ENCODE results near the gene CTPS2.

The CTPS2 gene

GRCh38 chrX:16665089-16665488 lies 47.4 kb downstream of the CTPS2 start:
- no peak overlapping the region for H3K18ac ChIP-seq (ENCODE audit: low read length)

DNA sequence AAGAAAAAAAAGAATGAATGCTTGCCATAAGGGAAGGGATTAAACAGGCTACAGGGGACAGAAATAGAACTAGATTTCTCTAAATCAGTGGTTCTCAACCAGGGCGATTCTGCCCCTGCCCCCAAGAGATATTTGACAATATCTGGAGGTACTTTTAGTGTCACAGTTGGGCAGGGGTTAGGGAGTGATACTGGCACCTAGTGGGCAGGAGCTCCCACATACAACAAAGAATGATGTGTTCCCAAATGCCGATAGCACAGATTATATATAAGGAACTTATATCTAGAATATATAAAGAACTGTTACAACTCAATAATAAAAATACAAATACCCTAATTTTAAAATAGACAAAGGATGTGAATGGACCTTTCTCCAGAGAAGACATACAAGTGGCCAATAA lies 47.8 kb downstream of the CTPS2 start:
- H3K27ac ChIP-seq (replicated peaks; ENCODE audit: low read length), result no peak overlapping the region

More at GRCh38 chrX:16665089-16665488, 47.4 kb downstream of the CTPS2 start:
- Histone ChIP-seq H3K4me2 (ENCODE audit: insufficient read depth, low read length, poor library complexity, severe bottlenecking) (no peak overlapping the region), H4K8ac (ENCODE audit: low read depth, low read length) (no peak overlapping the region), H3K79me1 (ENCODE audit: low read depth, low read length) (no peaks in the 10 kb centered on the region), H2BK5ac (ENCODE audit: low read length) (no peak overlapping the region), H3K27ac (replicated peaks; ENCODE audit: low read length) (no peak overlapping the region), H3K9ac (ENCODE audit: low read depth, low read length, poor library complexity) (no peak overlapping the region), H3K4me3 (ENCODE audit: low read length in 2 of 2) (no peak overlapping the region), H3K36me3 (replicated peaks in 1 of 2; ENCODE audit: control insufficient read depth in 2 of 2, insufficient read depth in 2 of 2, low read length in 2 of 2) (peaks cover 2 to 70% of the 10 kb centered on the region in 2 donors), H2BK120ac (ENCODE audit: low read depth, low read length) (no peak overlapping the region), H3K14ac (ENCODE audit: low read length) (no peak overlapping the region), H3K4ac (ENCODE audit: low read length) (no peak overlapping the region), H3K4me1 (ENCODE audit: control insufficient read depth in 2 of 2, insufficient read depth in 1 of 2, low read depth in 1 of 2, low read length in 2 of 2) (no peaks in the 10 kb centered on the region), H4K91ac (ENCODE audit: low read depth, low read length, poor library complexity) (no peak overlapping the region), H2BK15ac (ENCODE audit: low read length) (no peak overlapping the region), H2AK5ac (ENCODE audit: low read depth, low read length) (no peak overlapping the region), H2BK12ac (ENCODE audit: low read length) (no peak overlapping the region), H3K27me3 (ENCODE audit: control insufficient read depth in 3 of 3, insufficient read depth in 3 of 3, low read depth in 1 of 3, low read length in 3 of 3) (no peaks in the 10 kb centered on the region), H3K9me3 (replicated peaks in 1 of 2; ENCODE audit: control insufficient read depth in 2 of 2, insufficient read depth in 1 of 2, low read depth in 1 of 2, low read length in 2 of 2) (no peaks in the 10 kb centered on the region), H3K23ac (ENCODE audit: low read depth, low read length, poor library complexity) (no peak overlapping the region), H2AFZ (ENCODE audit: low read length) (no peak overlapping the region)
- no CpG with 5 or more reads among the region's 2 CpGs for WGBS, 2 donors (ENCODE audit: extremely low coverage in 2 of 2, insufficient read length in 2 of 2, insufficient replicate concordance in 1 of 2)
- DNase-seq (ENCODE audit: low spot score), result no peak

GRCh38 chrX:16664074-16664473 lies 48.4 kb downstream of the CTPS2 start:
- Histone ChIP-seq H2BK15ac (ENCODE audit: low read length) (no peak overlapping the region), H3K4me1 (ENCODE audit: control insufficient read depth in 2 of 2, insufficient read depth in 1 of 2, low read depth in 1 of 2, low read length in 2 of 2) (no peaks in the 10 kb centered on the region), H2AFZ (ENCODE audit: low read length) (no peak overlapping the region), H4K91ac (ENCODE audit: low read depth, low read length, poor library complexity) (no peak overlapping the region), H3K9me3 (replicated peaks in 1 of 2; ENCODE audit: control insufficient read depth in 2 of 2, insufficient read depth in 1 of 2, low read depth in 1 of 2, low read length in 2 of 2) (no peaks in the 10 kb centered on the region), H3K27me3 (ENCODE audit: control insufficient read depth in 3 of 3, insufficient read depth in 3 of 3, low read depth in 1 of 3, low read length in 3 of 3) (no peaks in the 10 kb centered on the region), H3K4ac (ENCODE audit: low read length) (no peak overlapping the region), H2BK5ac (ENCODE audit: low read length) (no peak overlapping the region), H3K4me3 (ENCODE audit: low read length in 2 of 2) (no peak overlapping the region), H2AK5ac (ENCODE audit: low read depth, low read length) (no peak overlapping the region), H2BK120ac (ENCODE audit: low read depth, low read length) (no peak overlapping the region), H3K27ac (replicated peaks; ENCODE audit: low read length) (no peak overlapping the region), H2BK12ac (ENCODE audit: low read length) (no peak overlapping the region), H3K79me1 (ENCODE audit: low read depth, low read length) (no peaks in the 10 kb centered on the region), H3K18ac (ENCODE audit: low read length) (no peak overlapping the region), H3K14ac (ENCODE audit: low read length) (no peak overlapping the region), H3K23ac (ENCODE audit: low read depth, low read length, poor library complexity) (no peak overlapping the region), H4K8ac (ENCODE audit: low read depth, low read length) (no peak overlapping the region), H3K36me3 (replicated peaks in 1 of 2; ENCODE audit: control insufficient read depth in 2 of 2, insufficient read depth in 2 of 2, low read length in 2 of 2) (peaks cover 2 to 67% of the 10 kb centered on the region in 2 donors), H3K4me2 (ENCODE audit: insufficient read depth, low read length, poor library complexity, severe bottlenecking) (no peak overlapping the region), H3K9ac (ENCODE audit: low read depth, low read length, poor library complexity) (no peak overlapping the region)
- WGBS, 2 donors (ENCODE audit: extremely low coverage in 2 of 2, insufficient read length in 2 of 2, insufficient replicate concordance in 1 of 2), result no CpG with 5 or more reads among the region's 5 CpGs
- no peak for DNase-seq (ENCODE audit: low spot score)

More for the DNA sequence above, 47.8 kb downstream of the CTPS2 start:
- no peak overlapping the region for H2AK5ac ChIP-seq (ENCODE audit: low read depth, low read length)
- no peak overlapping the region for H4K8ac ChIP-seq (ENCODE audit: low read depth, low read length)
- no peak overlapping the region for H3K4me3 ChIP-seq (ENCODE audit: low read length in 2 of 2)
- H3K9me3 ChIP-seq (replicated peaks in 1 of 2; ENCODE audit: control insufficient read depth in 2 of 2, insufficient read depth in 1 of 2, low read depth in 1 of 2, low read length in 2 of 2), result no peaks in the 10 kb centered on the region
- no peak overlapping the region for H2AFZ ChIP-seq (ENCODE audit: low read length)
- no peak overlapping the region for H3K4me2 ChIP-seq (ENCODE audit: insufficient read depth, low read length, poor library complexity, severe bottlenecking)
- DNase-seq (ENCODE audit: low spot score), result no peak
- H3K18ac ChIP-seq (ENCODE audit: low read length), result no peak overlapping the region
- H2BK120ac ChIP-seq (ENCODE audit: low read depth, low read length), result no peak overlapping the region
- no peak overlapping the region for H3K14ac ChIP-seq (ENCODE audit: low read length)
- H3K9ac ChIP-seq (ENCODE audit: low read depth, low read length, poor library complexity), result no peak overlapping the region
- H3K23ac ChIP-seq (ENCODE audit: low read depth, low read length, poor library complexity), result no peak overlapping the region
- no peak overlapping the region for H2BK15ac ChIP-seq (ENCODE audit: low read length)
- H3K4me1 ChIP-seq (ENCODE audit: control insufficient read depth in 2 of 2, insufficient read depth in 1 of 2, low read depth in 1 of 2, low read length in 2 of 2), result no peaks in the 10 kb centered on the region
- no peak overlapping the region for H3K4ac ChIP-seq (ENCODE audit: low read length)
- peaks cover 2 to 67% of the 10 kb centered on the region in 2 donors for H3K36me3 ChIP-seq (replicated peaks in 1 of 2; ENCODE audit: control insufficient read depth in 2 of 2, insufficient read depth in 2 of 2, low read length in 2 of 2)
- WGBS, 2 donors (ENCODE audit: extremely low coverage in 2 of 2, insufficient read length in 2 of 2, insufficient replicate concordance in 1 of 2), result no CpG with 5 or more reads among the region's 2 CpGs
- no peaks in the 10 kb centered on the region for H3K79me1 ChIP-seq (ENCODE audit: low read depth, low read length)
- no peaks in the 10 kb centered on the region for H3K27me3 ChIP-seq (ENCODE audit: control insufficient read depth in 3 of 3, insufficient read depth in 3 of 3, low read depth in 1 of 3, low read length in 3 of 3)
- H2BK12ac ChIP-seq (ENCODE audit: low read length), result no peak overlapping the region
- H2BK5ac ChIP-seq (ENCODE audit: low read length), result no peak overlapping the region
- H4K91ac ChIP-seq (ENCODE audit: low read depth, low read length, poor library complexity), result no peak overlapping the region

- no peaks in the 10 kb centered on the region for H3K4me1 ChIP-seq (ENCODE audit: control insufficient read depth in 2 of 2, insufficient read depth in 1 of 2, low read depth in 1 of 2, low read length in 2 of 2)
- no peak overlapping the region for H3K9ac ChIP-seq (ENCODE audit: low read depth, low read length, poor library complexity)
- WGBS, 2 donors (ENCODE audit: extremely low coverage in 2 of 2, insufficient read length in 2 of 2, insufficient replicate concordance in 1 of 2), result no CpG with 5 or more reads among the region's 2 CpGs
- H3K79me1 ChIP-seq (ENCODE audit: low read depth, low read length), result no peaks in the 10 kb centered on the region
- H2BK5ac ChIP-seq (ENCODE audit: low read length), result no peak overlapping the region
- H3K36me3 ChIP-seq (replicated peaks in 1 of 2; ENCODE audit: control insufficient read depth in 2 of 2, insufficient read depth in 2 of 2, low read length in 2 of 2), result peaks cover 2 to 62% of the 10 kb centered on the region in 2 donors
- no peak overlapping the region for H2BK15ac ChIP-seq (ENCODE audit: low read length)
- H3K18ac ChIP-seq (ENCODE audit: low read length), result no peak overlapping the region
- no peak for DNase-seq (ENCODE audit: low spot score)
- H3K4ac ChIP-seq (ENCODE audit: low read length), result no peak overlapping the region
- H4K91ac ChIP-seq (ENCODE audit: low read depth, low read length, poor library complexity), result no peak overlapping the region
- no peak overlapping the region for H2AFZ ChIP-seq (ENCODE audit: low read length)
- H2BK12ac ChIP-seq (ENCODE audit: low read length), result no peak overlapping the region
- no peak overlapping the region for H3K27ac ChIP-seq (replicated peaks; ENCODE audit: low read length)
- no peaks in the 10 kb centered on the region for H3K27me3 ChIP-seq (ENCODE audit: control insufficient read depth in 3 of 3, insufficient read depth in 3 of 3, low read depth in 1 of 3, low read length in 3 of 3)
- H3K9me3 ChIP-seq (replicated peaks in 1 of 2; ENCODE audit: control insufficient read depth in 2 of 2, insufficient read depth in 1 of 2, low read depth in 1 of 2, low read length in 2 of 2), result no peaks in the 10 kb centered on the region
- H3K14ac ChIP-seq (ENCODE audit: low read length), result no peak overlapping the region
- no peak overlapping the region for H3K4me3 ChIP-seq (ENCODE audit: low read length in 2 of 2)
- no peak overlapping the region for H3K23ac ChIP-seq (ENCODE audit: low read depth, low read length, poor library complexity)
- H2AK5ac ChIP-seq (ENCODE audit: low read depth, low read length), result no peak overlapping the region
- no peak overlapping the region for H3K4me2 ChIP-seq (ENCODE audit: insufficient read depth, low read length, poor library complexity, severe bottlenecking)
- H2BK120ac ChIP-seq (ENCODE audit: low read depth, low read length), result no peak overlapping the region
- no peak overlapping the region for H4K8ac ChIP-seq (ENCODE audit: low read depth, low read length)
These were observed 50.1 kb downstream of the CTPS2 start for GRCh38 chrX:16662402-16662801.

Measured in neuronal stem cell (in vitro differentiated cells).